Measurements from ENCODE around the gene SLIT3.

DNA sequence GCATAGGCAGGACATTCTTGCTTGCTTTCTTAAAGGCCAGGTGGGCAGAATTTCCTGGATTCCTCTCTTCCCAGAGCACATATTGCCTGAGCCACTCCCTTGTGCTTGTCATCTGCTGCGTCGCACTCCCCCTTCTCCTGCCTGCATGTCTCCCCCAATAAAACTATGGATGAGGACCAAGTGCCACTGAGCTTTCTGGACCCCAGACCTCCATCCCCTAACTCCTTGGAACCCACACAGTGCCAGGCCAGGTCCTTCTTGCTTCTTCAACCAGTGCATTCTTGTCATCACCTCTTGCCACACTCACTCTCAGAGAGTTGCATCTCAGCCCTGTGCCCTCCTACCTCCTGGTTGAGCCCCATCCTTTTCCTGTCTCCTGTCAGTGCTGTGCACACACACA, 563.9 kb downstream of the SLIT3 start:
- TF ChIP-seq, protein P1, sequence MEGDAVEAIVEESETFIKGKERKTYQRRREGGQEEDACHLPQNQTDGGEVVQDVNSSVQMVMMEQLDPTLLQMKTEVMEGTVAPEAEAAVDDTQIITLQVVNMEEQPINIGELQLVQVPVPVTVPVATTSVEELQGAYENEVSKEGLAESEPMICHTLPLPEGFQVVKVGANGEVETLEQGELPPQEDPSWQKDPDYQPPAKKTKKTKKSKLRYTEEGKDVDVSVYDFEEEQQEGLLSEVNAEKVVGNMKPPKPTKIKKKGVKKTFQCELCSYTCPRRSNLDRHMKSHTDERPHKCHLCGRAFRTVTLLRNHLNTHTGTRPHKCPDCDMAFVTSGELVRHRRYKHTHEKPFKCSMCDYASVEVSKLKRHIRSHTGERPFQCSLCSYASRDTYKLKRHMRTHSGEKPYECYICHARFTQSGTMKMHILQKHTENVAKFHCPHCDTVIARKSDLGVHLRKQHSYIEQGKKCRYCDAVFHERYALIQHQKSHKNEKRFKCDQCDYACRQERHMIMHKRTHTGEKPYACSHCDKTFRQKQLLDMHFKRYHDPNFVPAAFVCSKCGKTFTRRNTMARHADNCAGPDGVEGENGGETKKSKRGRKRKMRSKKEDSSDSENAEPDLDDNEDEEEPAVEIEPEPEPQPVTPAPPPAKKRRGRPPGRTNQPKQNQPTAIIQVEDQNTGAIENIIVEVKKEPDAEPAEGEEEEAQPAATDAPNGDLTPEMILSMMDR (IDR thresholded peaks at IDR 0.05 in 4 of 5, conservative IDR thresholded peaks at IDR 0.05 in 1 of 5) = no peak
- no peak for TF ChIP-seq POLR2A (IDR thresholded peaks at IDR 0.05)

Data from gastrocnemius medialis (tissue), 4 donors.